HG02610 (cell line): Measurements from ENCODE around the gene E2F4.
A peak's percentile ranks its signal among the peaks of the same experiment; 100 is the strongest.

Experiments
- ATAC-seq: cut with Tn5 transposase; IDR thresholded peaks from one replicate; pipeline ENCODE4 v1.9.1; 2021; ENCODE audit warnings: mild to moderate bottlenecking, moderate library complexity; ENCODE audit not compliant: unreplicated experiment

E2F4 gene

DNA sequence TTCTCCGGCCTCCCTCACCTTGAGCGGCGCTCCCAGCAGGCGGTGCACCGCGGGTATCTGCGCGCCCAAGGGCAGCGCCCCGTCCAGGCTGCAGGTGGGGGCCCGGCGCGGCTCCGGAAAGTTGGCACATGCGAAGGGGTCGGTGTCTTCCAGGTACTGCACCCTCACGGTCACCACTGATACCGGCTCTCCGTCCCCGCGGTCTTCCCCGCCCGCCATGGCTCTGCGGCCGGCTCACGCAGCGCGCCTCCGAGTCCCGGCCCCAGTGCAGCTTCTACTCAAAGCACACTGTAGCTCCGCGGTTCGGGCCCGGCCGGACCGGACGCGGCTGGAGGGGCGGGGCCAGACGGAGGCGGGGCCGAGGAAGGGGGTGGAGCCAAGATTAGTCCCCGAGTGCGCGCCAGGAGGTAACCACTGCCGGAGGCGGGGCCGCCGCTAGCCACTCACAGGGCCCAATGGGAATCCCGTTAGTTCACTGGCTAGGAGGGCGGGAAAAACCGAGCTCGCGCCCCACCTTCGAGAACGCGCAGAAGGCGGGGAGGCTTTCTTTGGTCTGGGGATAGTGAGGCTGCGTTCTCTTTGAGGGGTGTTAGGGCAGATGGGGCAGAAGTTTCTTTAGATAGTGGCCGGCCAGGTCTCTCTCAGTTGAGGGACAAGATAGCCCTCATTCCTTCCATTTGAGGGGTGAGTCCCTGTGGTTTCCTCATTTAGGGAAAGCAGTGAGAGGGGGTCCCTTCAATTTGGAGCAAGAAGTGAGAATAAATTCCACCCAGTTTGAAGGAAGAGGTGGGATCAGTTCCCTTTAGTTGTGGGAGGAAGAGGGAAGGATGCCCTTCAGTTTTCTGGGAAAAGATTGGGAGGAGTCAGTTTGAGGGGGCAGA, 55.5 kb downstream of the E2F4 start, which contains the start of gene FHOD1:
Gene FHOD1 (minus strand): TSS at position 290 of the 881 bp plus-strand sequence. CDS start 71 bp downstream, at position 219.
- ATAC-seq: peak; percentile 43

DNA sequence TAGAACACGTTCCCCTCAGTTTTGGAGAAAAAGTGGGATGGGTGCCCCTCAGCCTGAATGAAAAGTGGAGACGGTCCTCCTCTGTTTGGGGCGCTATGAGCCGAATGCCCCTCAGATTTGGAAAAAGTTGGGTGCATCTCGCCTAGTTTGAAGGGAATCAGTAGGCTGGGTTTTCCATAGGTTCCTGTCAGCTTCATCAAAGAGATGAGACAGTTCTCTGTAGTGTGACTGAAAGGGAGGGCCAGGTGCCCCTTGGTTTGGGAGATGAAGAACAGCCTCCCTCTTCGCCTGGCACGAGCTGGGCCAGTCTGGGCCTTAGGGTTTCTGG, 56.1 kb downstream of the E2F4 start:
- no peak for ATAC-seq
